Activated T-cell treated with anti-CD3 and anti-CD28 coated beads, Interleukin-2, amount 50 U/mL, for 4 hours (primary cell): ENCODE data around the gene VPS37C. TPM values are rescaled to one million over a fixed set of nuclear protein-coding genes. Genes with fewer than 3 reads are reported as not detected.
"Not testable (repeated sequence)": the region's sequence is repeated elsewhere in the genome, so short reads cannot be mapped to it uniquely, and the experiment has no call there.

Source experiments
- ATAC-seq, 2 donors: fragments of 200-7000 bp; cut with Tn5 transposase; one replicate each; pipeline ENCODE4 v1.10.0; 2021
- DNase-seq: peaks from one replicate; pipeline ENCODE4 v3.0.0-alpha.2; 2020
- H3K27me3 Mint-ChIP-seq: one replicate; pipeline ENCODE4 v1.8.0; 2021; ENCODE audit warnings: low read depth, mixed read lengths
- H3K36me3 Mint-ChIP-seq: one replicate; pipeline ENCODE4 v1.8.0; 2022; ENCODE audit warnings: mixed read lengths; ENCODE audit not compliant: insufficient read depth
- H3K4me1 Mint-ChIP-seq: one replicate; pipeline ENCODE4 v1.8.0; 2021; ENCODE audit warnings: low read depth, mixed read lengths
- H3K4me3 Mint-ChIP-seq: one replicate; pipeline ENCODE4 v1.8.0; 2021; ENCODE audit warnings: mild to moderate bottlenecking, moderate library complexity, mixed read lengths
- H3K9me3 Mint-ChIP-seq: one replicate; pipeline ENCODE4 v1.8.0; 2021; ENCODE audit warnings: mixed read lengths
- total RNA-seq, 3 donors: library from RNA; stranded (reverse); gene quantifications; one replicate each; pipeline ENCODE4 v1.2.1, GENCODE V29; 2021

The VPS37C gene
- total RNA-seq, result 10 to 100 TPM; 16.1 to 18.4 (median 17.0) TPM

DNA sequence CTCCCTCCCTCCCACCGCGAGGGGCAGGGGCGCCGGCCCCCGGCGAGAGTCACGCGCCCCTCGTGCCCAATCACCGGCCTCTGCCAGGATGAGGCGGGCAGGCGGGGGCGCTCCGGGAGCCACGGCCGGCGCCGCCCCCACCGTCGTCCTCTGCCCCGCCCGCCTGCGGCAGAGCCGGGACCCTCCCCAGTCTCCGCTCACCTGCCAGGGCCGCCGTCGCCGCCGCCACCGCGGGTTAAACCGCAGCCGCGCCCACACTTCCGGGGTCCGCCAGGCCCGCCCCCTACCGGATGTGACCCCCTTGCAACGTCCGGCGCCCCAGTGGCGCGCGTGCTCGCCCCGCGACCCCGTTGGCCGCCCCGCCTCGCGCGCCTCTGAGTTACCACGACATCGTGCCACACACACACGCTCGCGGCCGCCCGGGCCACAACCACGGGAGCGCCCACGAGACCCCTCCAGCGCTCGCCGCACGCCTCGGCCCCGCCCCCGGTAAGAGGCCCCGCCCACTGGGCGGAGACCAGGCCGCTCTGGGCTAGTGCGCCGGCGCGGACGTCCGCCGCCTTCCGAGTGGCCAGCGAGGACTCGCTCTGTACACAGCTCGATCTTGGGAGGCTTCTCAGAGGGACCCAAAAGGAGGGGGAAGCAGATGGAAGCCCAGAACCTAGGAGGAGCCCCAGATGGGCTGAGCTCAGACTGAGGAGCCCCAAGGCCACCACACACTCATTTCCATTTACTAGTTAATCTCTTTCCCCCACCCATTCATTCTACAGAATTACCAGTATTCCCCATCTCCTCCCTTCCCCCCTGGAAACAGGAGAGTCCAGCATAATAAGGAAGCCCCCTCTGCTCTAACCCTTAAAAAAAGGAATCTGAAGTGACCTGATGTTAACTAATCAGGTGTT lies at the start of gene VPS37C:
Gene VPS37C (minus strand): TSS at position 237 of the 902 bp plus-strand sequence. CDS start 22,597 bp downstream, outside the sequence.
- H3K27me3 Mint-ChIP-seq, result no peaks in the 10 kb centered on the region
- peak within 1 kb of the TSS; percentile 89 for H3K4me3 Mint-ChIP-seq
- DNase-seq (peak; percentile 86), ATAC-seq (peak; percentile 84 to 86)
- H3K36me3 Mint-ChIP-seq, result peaks cover 10% of the 10 kb centered on the region
- peaks cover 56% of the 10 kb centered on the region for H3K4me1 Mint-ChIP-seq
- peaks cover 3% of the 10 kb centered on the region for H3K9me3 Mint-ChIP-seq

DNA sequence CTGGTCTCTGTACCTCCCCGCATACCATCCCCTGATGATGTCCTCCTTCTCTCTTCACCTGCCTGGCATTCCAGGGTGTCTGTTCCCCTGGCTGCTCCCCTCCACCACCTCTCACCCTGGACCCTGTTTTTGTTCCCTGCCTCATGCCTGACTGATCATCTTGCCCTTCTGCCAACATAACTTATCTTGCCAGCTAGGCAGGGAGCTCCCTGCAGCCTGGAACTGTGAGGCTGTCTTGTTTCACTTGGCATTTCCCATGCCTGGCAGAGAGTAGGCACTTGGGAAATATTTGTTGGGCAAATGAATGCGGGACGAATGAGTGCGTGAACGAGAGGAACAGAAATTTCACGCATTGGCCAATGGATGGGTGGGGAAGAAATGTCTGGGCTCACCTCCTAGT lies 49.4 kb upstream of the VPS37C start:
- not testable (repeated sequence) for H3K9me3 Mint-ChIP-seq, H3K4me1 Mint-ChIP-seq, H3K27me3 Mint-ChIP-seq, ATAC-seq, H3K36me3 Mint-ChIP-seq, DNase-seq, H3K4me3 Mint-ChIP-seq

- H3K4me1 Mint-ChIP-seq, H3K36me3 Mint-ChIP-seq, ATAC-seq, DNase-seq, H3K9me3 Mint-ChIP-seq, H3K4me3 Mint-ChIP-seq, H3K27me3 Mint-ChIP-seq: not testable (repeated sequence)
Observed at GRCh38 chr11:61207636-61208310, 46.5 kb upstream of the VPS37C start.

DNA sequence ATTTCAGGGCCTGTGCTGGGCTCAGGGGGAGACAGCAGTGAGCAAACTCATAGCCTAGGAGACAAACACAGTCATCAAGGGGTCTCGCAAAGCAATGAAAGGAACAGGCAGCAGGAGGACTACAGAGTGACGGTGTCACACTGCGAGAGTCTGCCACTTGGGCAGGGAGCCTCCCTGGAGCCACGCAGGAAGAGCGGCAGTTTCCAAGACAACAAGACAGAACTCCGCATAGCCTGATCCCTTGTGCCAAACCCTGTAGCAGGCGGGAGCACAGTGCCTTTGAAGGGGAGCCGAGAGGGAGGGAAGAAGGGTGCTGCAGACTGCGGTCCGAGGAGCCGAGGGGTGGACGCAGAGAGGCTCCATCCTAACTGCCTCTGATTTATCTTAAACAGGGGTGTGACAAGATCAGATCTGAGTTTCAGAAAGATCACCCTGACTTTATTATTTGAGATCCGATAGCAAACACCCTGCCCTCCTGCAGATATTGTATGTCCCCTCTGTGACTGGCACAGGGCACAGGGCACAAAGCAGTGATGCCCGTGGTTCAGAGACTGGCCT lies 43.4 kb upstream of the VPS37C start:
- DNase-seq, ATAC-seq, H3K9me3 Mint-ChIP-seq, H3K36me3 Mint-ChIP-seq, H3K4me1 Mint-ChIP-seq, H3K4me3 Mint-ChIP-seq: not testable (repeated sequence)
- peaks cover 11% of the 10 kb centered on the region for H3K27me3 Mint-ChIP-seq

DNA sequence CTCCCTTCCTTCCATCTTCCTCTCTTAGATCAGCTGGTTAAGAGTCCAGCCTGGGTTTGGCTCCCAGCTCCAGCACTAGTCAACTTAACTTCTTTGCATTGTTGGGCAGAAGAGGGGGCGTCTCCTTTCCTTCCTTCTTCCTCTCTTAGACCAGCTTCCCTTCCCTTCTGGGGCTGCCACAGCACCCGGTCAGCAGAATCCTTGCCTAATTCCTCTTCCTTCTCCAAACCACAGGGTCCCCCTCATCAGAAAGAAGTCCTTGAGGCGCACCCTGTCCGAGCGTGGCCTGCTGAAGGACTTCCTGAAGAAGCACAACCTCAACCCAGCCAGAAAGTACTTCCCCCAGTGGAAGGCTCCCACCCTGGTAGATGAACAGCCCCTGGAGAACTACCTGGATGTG lies 42.6 kb upstream of the VPS37C start:
- H3K9me3 Mint-ChIP-seq, ATAC-seq, H3K4me3 Mint-ChIP-seq, H3K4me1 Mint-ChIP-seq, H3K36me3 Mint-ChIP-seq, DNase-seq: not testable (repeated sequence)
- peaks cover 11% of the 10 kb centered on the region for H3K27me3 Mint-ChIP-seq

DNA sequence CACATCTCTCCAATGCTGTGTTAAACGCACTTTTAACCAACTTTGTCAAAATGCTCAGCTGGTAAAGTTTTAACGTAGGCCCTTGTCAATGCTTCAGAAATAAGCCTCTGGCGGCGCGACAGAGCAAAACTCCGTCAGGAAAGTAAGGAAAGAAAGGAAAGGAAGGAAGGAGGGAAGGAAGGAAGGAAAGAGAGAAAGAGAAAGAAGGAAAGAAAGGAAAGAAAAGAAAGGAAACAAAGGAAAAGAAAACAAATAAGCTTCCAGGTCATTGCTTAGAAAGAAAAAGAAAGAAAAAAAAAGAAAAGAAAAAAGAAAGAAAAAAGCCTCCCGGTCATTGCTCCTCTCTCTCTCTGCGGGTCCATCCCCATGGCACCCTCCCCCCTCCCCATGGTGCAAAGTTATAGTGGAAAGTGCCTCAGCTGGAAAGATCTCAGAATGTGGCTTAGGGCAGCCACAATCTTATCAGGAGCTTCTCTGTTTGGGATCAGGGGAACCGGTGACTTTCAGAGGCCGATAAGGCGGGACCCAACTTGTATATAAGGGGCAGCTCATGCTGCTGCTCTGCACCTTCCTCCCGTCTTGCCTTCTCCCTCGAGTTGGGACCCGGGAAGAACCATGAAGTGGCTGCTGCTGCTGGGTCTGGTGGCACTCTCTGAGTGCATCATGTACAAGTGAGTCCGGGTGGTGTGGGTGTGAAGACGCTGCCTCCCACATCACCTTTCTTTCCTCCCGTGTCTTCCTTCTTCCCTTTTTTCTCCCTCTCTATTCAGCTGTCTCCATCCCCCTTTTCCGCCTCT lies 41.9 kb upstream of the VPS37C start, which contains the start of gene PGA3:
Gene PGA3 (plus strand): TSS at position 566 of the 797 bp plus-strand sequence. CDS start 50 bp downstream, at position 616.
- H3K9me3 Mint-ChIP-seq, DNase-seq, H3K4me1 Mint-ChIP-seq, H3K36me3 Mint-ChIP-seq, H3K4me3 Mint-ChIP-seq, ATAC-seq: not testable (repeated sequence)
- H3K27me3 Mint-ChIP-seq, result peaks cover 11% of the 10 kb centered on the region

- Mint-ChIP-seq H3K4me3 (no peak overlapping the region), H3K36me3 (no peaks in the 10 kb centered on the region), H3K9me3 (no peaks in the 10 kb centered on the region), H3K4me1 (no peaks in the 10 kb centered on the region), H3K27me3 (peaks cover 14% of the 10 kb centered on the region)
- DNase-seq (no peak), ATAC-seq (no peak)
Observed at GRCh38 chr11:61201476-61201875, 40.2 kb upstream of the VPS37C start.

GRCh38 chr11:61198948-61199523 lies 37.8 kb upstream of the VPS37C start:
- DNase-seq (no peak), ATAC-seq (no peak)
- Mint-ChIP-seq H3K4me1 (no peaks in the 10 kb centered on the region), H3K9me3 (no peaks in the 10 kb centered on the region), H3K36me3 (no peaks in the 10 kb centered on the region), H3K4me3 (no peak overlapping the region), H3K27me3 (peaks cover 16% of the 10 kb centered on the region)

DNA sequence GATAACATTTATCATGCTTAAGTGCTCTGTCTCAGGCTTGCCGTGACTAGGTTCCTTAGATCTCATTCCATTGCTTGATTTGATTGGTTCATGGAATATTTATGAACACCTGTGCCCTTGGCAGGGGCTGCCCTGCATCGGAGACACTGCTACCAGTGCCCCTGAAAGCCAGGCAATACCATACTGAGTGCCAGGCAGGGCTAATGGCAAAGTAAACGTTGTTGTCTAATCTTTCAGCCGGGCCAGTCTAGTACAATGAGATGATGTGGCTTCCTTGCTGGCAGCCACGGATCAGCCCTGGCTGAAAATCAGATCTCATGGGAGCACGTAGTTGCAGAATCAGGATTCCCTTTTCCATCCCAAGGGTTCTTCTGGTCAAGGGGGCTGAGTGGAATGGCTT lies 37.1 kb upstream of the VPS37C start:
- H3K27me3 Mint-ChIP-seq, result peaks cover 16% of the 10 kb centered on the region
- no peaks in the 10 kb centered on the region for H3K36me3 Mint-ChIP-seq
- no peak for DNase-seq
- H3K9me3 Mint-ChIP-seq, result no peaks in the 10 kb centered on the region
- no peak for ATAC-seq
- H3K4me1 Mint-ChIP-seq, result no peaks in the 10 kb centered on the region
- no peak overlapping the region for H3K4me3 Mint-ChIP-seq

DNA sequence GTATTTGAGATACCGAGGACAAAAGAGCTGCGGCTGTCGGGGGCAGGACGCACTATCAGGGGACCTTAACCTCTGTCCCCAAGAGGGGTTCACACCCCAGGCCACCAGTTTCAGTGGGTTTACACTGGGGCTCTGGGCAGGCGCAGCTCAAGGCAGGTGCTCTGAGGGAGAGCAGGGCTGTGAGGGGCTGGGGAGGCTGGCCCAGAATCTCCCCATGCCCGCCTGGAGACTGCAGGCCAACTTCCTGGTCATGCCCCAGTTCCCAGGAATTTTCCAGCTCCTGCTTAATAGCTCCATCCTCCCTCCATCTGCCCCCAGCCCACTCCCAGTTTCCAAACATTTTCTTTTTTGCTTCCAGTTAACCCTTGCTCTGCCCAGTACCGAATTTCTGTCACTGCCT lies 34.5 kb upstream of the VPS37C start:
- H3K4me1 Mint-ChIP-seq, result no peaks in the 10 kb centered on the region
- ATAC-seq, result no peak

GRCh38 chr11:61194981-61195695 lies 33.9 kb upstream of the VPS37C start:
- DNase-seq (no peak), ATAC-seq (no peak)
- peaks cover 5% of the 10 kb centered on the region for H3K27me3 Mint-ChIP-seq
- H3K4me3 Mint-ChIP-seq, result no peak overlapping the region
- H3K4me1 Mint-ChIP-seq, result no peaks in the 10 kb centered on the region
- no peaks in the 10 kb centered on the region for H3K9me3 Mint-ChIP-seq
- no peaks in the 10 kb centered on the region for H3K36me3 Mint-ChIP-seq

More for the DNA sequence above, 34.5 kb upstream of the VPS37C start:
- no peaks in the 10 kb centered on the region for H3K9me3 Mint-ChIP-seq
- peaks cover 8% of the 10 kb centered on the region for H3K27me3 Mint-ChIP-seq
- DNase-seq, result no peak
- no peak overlapping the region for H3K4me3 Mint-ChIP-seq
- no peaks in the 10 kb centered on the region for H3K36me3 Mint-ChIP-seq

- H3K4me3 Mint-ChIP-seq, result no peak overlapping the region
- H3K36me3 Mint-ChIP-seq, result no peaks in the 10 kb centered on the region
- peaks cover 8% of the 10 kb centered on the region for H3K27me3 Mint-ChIP-seq
- no peak for ATAC-seq
- no peaks in the 10 kb centered on the region for H3K9me3 Mint-ChIP-seq
- DNase-seq, result no peak
- H3K4me1 Mint-ChIP-seq, result no peaks in the 10 kb centered on the region
Observed at GRCh38 chr11:61194169-61194671, 33.0 kb upstream of the VPS37C start.

DNA sequence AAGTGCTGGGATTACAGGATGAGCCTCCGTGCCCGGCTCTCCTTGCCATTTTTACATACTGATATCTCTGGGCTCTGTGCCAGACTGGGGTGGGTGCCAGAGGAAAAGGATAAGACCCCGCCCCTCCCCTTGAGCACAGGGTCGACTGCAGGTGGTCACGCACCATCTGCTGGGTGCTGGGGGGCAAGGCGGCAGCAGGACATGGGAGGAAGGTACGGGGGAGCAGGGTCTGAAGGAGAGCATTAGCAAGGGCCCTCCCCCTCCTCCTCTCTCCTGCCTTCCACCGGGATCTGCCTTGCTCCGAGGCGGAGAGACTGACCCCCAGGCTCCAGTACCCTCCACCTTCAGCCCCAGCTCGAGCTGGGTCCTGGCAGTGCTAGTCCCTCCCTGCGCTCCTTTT lies 32.4 kb upstream of the VPS37C start:
- Mint-ChIP-seq H3K27me3 (peaks cover 8% of the 10 kb centered on the region), H3K9me3 (no peaks in the 10 kb centered on the region), H3K36me3 (no peaks in the 10 kb centered on the region), H3K4me1 (no peaks in the 10 kb centered on the region), H3K4me3 (no peak overlapping the region)
- no peak for ATAC-seq
- no peak for DNase-seq
